Mucosa of stomach (tissue), 1 donor: ENCODE measurements around the gene INSR.
"Not testable (repeated sequence)": the region's sequence is repeated elsewhere in the genome, so short reads cannot be mapped to it uniquely, and the experiment has no call there.

Source experiments
- H3K27me3 ChIP-seq: one replicate; pipeline ENCODE4 v1.7.0; 2013; ENCODE audit warnings: mild to moderate bottlenecking, low read length; ENCODE audit not compliant: control insufficient read depth, insufficient read depth
- H3K36me3 ChIP-seq: one replicate; pipeline ENCODE4 v1.7.0; 2013; ENCODE audit warnings: low read length; ENCODE audit not compliant: control insufficient read depth, insufficient read depth
- H3K4me1 ChIP-seq: one replicate; pipeline ENCODE4 v1.7.0; 2013; ENCODE audit warnings: mild to moderate bottlenecking, low read length; ENCODE audit not compliant: control insufficient read depth, insufficient read depth
- H3K4me3 ChIP-seq: one replicate; pipeline ENCODE4 v1.7.0; 2013; ENCODE audit warnings: low read length
- H3K9ac ChIP-seq: one replicate; pipeline ENCODE4 v1.7.0; 2013; ENCODE audit warnings: mild to moderate bottlenecking, low read length, moderate library complexity
- H3K9me3 ChIP-seq: one replicate; pipeline ENCODE4 v1.7.0; 2013; ENCODE audit warnings: mild to moderate bottlenecking, low read length, moderate library complexity; ENCODE audit not compliant: control insufficient read depth
- donor health status: Pancreatic carcinoma.

INSR gene

GRCh38 chr19:7211191-7211951 is 82.8 kb downstream of the INSR start:
- no peak overlapping the region for H3K4me3 ChIP-seq
- no peaks in the 10 kb centered on the region for H3K36me3 ChIP-seq
- H3K9me3 ChIP-seq: no peaks in the 10 kb centered on the region
- no peaks in the 10 kb centered on the region for H3K27me3 ChIP-seq
- peak overlapping the region; percentile 20 for H3K9ac ChIP-seq
- peaks cover 22% of the 10 kb centered on the region for H3K4me1 ChIP-seq

GRCh38 chr19:7210359-7210758 is 83.9 kb downstream of the INSR start:
- no peaks in the 10 kb centered on the region for H3K9me3 ChIP-seq
- H3K27me3 ChIP-seq: no peaks in the 10 kb centered on the region
- no peaks in the 10 kb centered on the region for H3K36me3 ChIP-seq
- no peak overlapping the region for H3K9ac ChIP-seq
- no peak overlapping the region for H3K4me3 ChIP-seq
- peaks cover 22% of the 10 kb centered on the region for H3K4me1 ChIP-seq

- peaks cover 19% of the 10 kb centered on the region for H3K4me1 ChIP-seq
- not testable (repeated sequence) for H3K36me3 ChIP-seq, H3K9ac ChIP-seq, H3K9me3 ChIP-seq, H3K4me3 ChIP-seq, H3K27me3 ChIP-seq
These were observed 84.5 kb downstream of the INSR start for GRCh38 chr19:7209597-7210325.

GRCh38 chr19:7209036-7209435 is 85.2 kb downstream of the INSR start:
- not testable (repeated sequence) for H3K36me3 ChIP-seq, H3K4me3 ChIP-seq, H3K9ac ChIP-seq, H3K9me3 ChIP-seq, H3K27me3 ChIP-seq
- peaks cover 18% of the 10 kb centered on the region for H3K4me1 ChIP-seq

- Histone ChIP-seq H3K9me3 (no peaks in the 10 kb centered on the region), H3K4me3 (no peak overlapping the region), H3K27me3 (no peaks in the 10 kb centered on the region), H3K36me3 (no peaks in the 10 kb centered on the region), H3K9ac (no peak overlapping the region), H3K4me1 (peaks cover 18% of the 10 kb centered on the region)
These were observed 90.9 kb downstream of the INSR start for GRCh38 chr19:7203332-7203731.

GRCh38 chr19:7202888-7203287 is 91.3 kb downstream of the INSR start:
- Histone ChIP-seq H3K36me3 (no peaks in the 10 kb centered on the region), H3K4me3 (no peak overlapping the region), H3K9me3 (no peaks in the 10 kb centered on the region), H3K4me1 (peaks cover 18% of the 10 kb centered on the region), H3K9ac (no peak overlapping the region), H3K27me3 (no peaks in the 10 kb centered on the region)

GRCh38 chr19:7200736-7201135 is 93.5 kb downstream of the INSR start:
- Histone ChIP-seq H3K4me3 (no peak overlapping the region), H3K9me3 (no peaks in the 10 kb centered on the region), H3K27me3 (no peaks in the 10 kb centered on the region), H3K4me1 (peaks cover 23% of the 10 kb centered on the region), H3K36me3 (no peaks in the 10 kb centered on the region), H3K9ac (no peak overlapping the region)

GRCh38 chr19:7199613-7200533 is 94.3 kb downstream of the INSR start:
- Histone ChIP-seq H3K9ac (no peak overlapping the region), H3K4me3 (no peak overlapping the region), H3K4me1 (peaks cover 23% of the 10 kb centered on the region), H3K9me3 (no peaks in the 10 kb centered on the region), H3K36me3 (no peaks in the 10 kb centered on the region), H3K27me3 (no peaks in the 10 kb centered on the region)

- Histone ChIP-seq H3K9me3 (no peaks in the 10 kb centered on the region), H3K4me3 (peak overlapping the region; percentile 63), H3K27me3 (no peaks in the 10 kb centered on the region), H3K36me3 (no peaks in the 10 kb centered on the region), H3K9ac (peak overlapping the region; percentile 74), H3K4me1 (peaks cover 23% of the 10 kb centered on the region)
These were observed 96.2 kb downstream of the INSR start for GRCh38 chr19:7197760-7198696.

GRCh38 chr19:7197119-7197759 is 97.0 kb downstream of the INSR start:
- no peak overlapping the region for H3K9ac ChIP-seq

GRCh38 chr19:7196763-7197118 is 97.5 kb downstream of the INSR start:
- Histone ChIP-seq H3K4me3 (no peak overlapping the region), H3K9ac (no peak overlapping the region), H3K27me3 (no peaks in the 10 kb centered on the region), H3K4me1 (peaks cover 23% of the 10 kb centered on the region), H3K36me3 (no peaks in the 10 kb centered on the region), H3K9me3 (no peaks in the 10 kb centered on the region)

More at GRCh38 chr19:7197119-7197759, 97.0 kb downstream of the INSR start:
- peaks cover 23% of the 10 kb centered on the region for H3K4me1 ChIP-seq
- H3K27me3 ChIP-seq: no peaks in the 10 kb centered on the region
- no peaks in the 10 kb centered on the region for H3K36me3 ChIP-seq
- no peaks in the 10 kb centered on the region for H3K9me3 ChIP-seq
- peak overlapping the region; percentile 63 for H3K4me3 ChIP-seq
